MCF 10A (cell line): ENCODE measurements around the gene GPR176. TPM values are rescaled to one million over a fixed set of nuclear protein-coding genes. Genes with fewer than 3 reads are reported as not detected.

Experiments
- BruUV-seq: library from RNA; stranded (reverse); fragments of 400-500 nt; replicated peaks from 2 replicates; lab custom pipeline; 2021; lab: Mats Ljungman, UMichigan
- CTCF ChIA-PET: fragments of 300-600 bp; sonication (Branson Sonifier 250); formaldehyde crosslinking; extraction: SDS; loops from one replicate; lab custom pipeline; 2021; ENCODE audit warnings: antibody characterized with exemption, inconsistent platforms; lab: Yijun Ruan, JAX
- POLR2A ChIA-PET: fragments of 300-600, 350-650 bp; sonication (Branson Sonifier 250); formaldehyde crosslinking; extraction: SDS; loops from one replicate; lab custom pipeline; 2020; ENCODE audit warnings: antibody characterized with exemption, inconsistent platforms; lab: Yijun Ruan, JAX
- DNase-seq: peaks from one replicate; pipeline ENCODE4 v3.0.0-alpha.2; 2018; ENCODE audit not compliant: unreplicated experiment
- H3K27ac Mint-ChIP-seq: one replicate; pipeline ENCODE4 v1.8.0; 2022; ENCODE audit warnings: mild to moderate bottlenecking, low read depth, mixed read lengths; ENCODE audit not compliant: unreplicated experiment
- H3K27me3 Mint-ChIP-seq: one replicate; pipeline ENCODE4 v1.8.0; 2022; ENCODE audit warnings: mixed read lengths; ENCODE audit not compliant: insufficient read depth, unreplicated experiment
- H3K36me3 Mint-ChIP-seq: one replicate; pipeline ENCODE4 v1.8.0; 2022; ENCODE audit warnings: mild to moderate bottlenecking, moderate library complexity, mixed read lengths; ENCODE audit not compliant: insufficient read depth, unreplicated experiment
- H3K4me1 Mint-ChIP-seq: one replicate; pipeline ENCODE4 v1.8.0; 2022; ENCODE audit warnings: mixed read lengths; ENCODE audit not compliant: insufficient read depth, unreplicated experiment
- H3K4me3 Mint-ChIP-seq: one replicate; pipeline ENCODE4 v1.8.0; 2022; ENCODE audit warnings: mild to moderate bottlenecking, moderate library complexity, mixed read lengths; ENCODE audit not compliant: unreplicated experiment
- H3K9me3 Mint-ChIP-seq: one replicate; pipeline ENCODE4 v1.8.0; 2022; ENCODE audit warnings: mixed read lengths; ENCODE audit not compliant: unreplicated experiment
- CTCF ChIP-seq: fragments of 200-600 bp; IDR thresholded peaks from one replicate; pipeline ENCODE4 v1.8.0; 2022; ENCODE audit warnings: antibody characterized with exemption, mild to moderate bottlenecking; ENCODE audit not compliant: unreplicated experiment
- intact Hi-C: fragments of 100-400 bp; cut with micrococcal nuclease; formaldehyde crosslinking; loops from 2 replicates; pipeline ENCODE4 v1.14.1; 2022
- total RNA-seq: library from RNA; stranded (reverse); gene quantifications from 2 replicates; pipeline ENCODE4 v1.2.3, GENCODE V29; 2022

Gene GPR176
- total RNA-seq, 1 experiment from 2014 or later, result 1.8 TPM

- ChIA-PET CTCF (interaction anchor here (1.1 to 2.8 kb wide), 3 partner anchors 90 to 321 kb away, joined by 4 to 9 read pairs (median 4); no protein-coding TSS in a partner anchor), POLR2A (interaction anchor here (0.7 to 2.4 kb wide), 9 partner anchors 20 to 598 kb away, joined by 3 to 8 read pairs (median 3); partner anchors contain the start of gene EIF2AK4)
- DNase-seq, result peak; percentile 37
- H3K9me3 Mint-ChIP-seq, result no peaks in the 10 kb centered on the region
- peak overlapping the region; percentile 91 for H3K4me3 Mint-ChIP-seq
- H3K4me1 Mint-ChIP-seq, result peaks cover 15% of the 10 kb centered on the region
- BruUV-seq, result no TSS peak
- no peaks in the 10 kb centered on the region for H3K27me3 Mint-ChIP-seq
- TF ChIP-seq CTCF, result no peak
- intact Hi-C loops, result loop anchor here (2.0 to 10.0 kb wide), 3 partner anchors 187 to 491 kb away; no protein-coding TSS in a partner anchor
- peak overlapping the region; percentile 1 for H3K27ac Mint-ChIP-seq
- H3K36me3 Mint-ChIP-seq, result no peaks in the 10 kb centered on the region
These were observed 135.9 kb downstream of the GPR176 start for GRCh38 chr15:39784125-39784524.

- Mint-ChIP-seq H3K4me3 (peak overlapping the region; percentile 91), H3K27ac (peak overlapping the region; percentile 1), H3K36me3 (no peaks in the 10 kb centered on the region), H3K27me3 (no peaks in the 10 kb centered on the region), H3K4me1 (peaks cover 15% of the 10 kb centered on the region), H3K9me3 (no peaks in the 10 kb centered on the region)
- intact Hi-C loops, result loop anchor here (10.0 kb wide), 2 partner anchors 411 to 491 kb away; no protein-coding TSS in a partner anchor
- TSS peak; percentile 70 for BruUV-seq
- CTCF ChIA-PET, result interaction anchor here (0.6 to 2.8 kb wide), 5 partner anchors 27 to 1223 kb away, joined by 3 to 9 read pairs (median 3); no protein-coding TSS in a partner anchor
- DNase-seq, result peak; percentile 1
- TF ChIP-seq CTCF, result no peak
- POLR2A ChIA-PET, result interaction anchor here (0.6 to 2.4 kb wide), 18 partner anchors 11 to 597 kb away, joined by 3 to 20 read pairs (median 3); partner anchors contain the start of genes EIF2AK4 and SRP14
These were observed 136.7 kb downstream of the GPR176 start for GRCh38 chr15:39783244-39783820.

- Mint-ChIP-seq H3K9me3 (no peaks in the 10 kb centered on the region), H3K4me3 (peak within 1 kb of the TSS; percentile 91), H3K27ac (peak within 1 kb of the TSS; percentile 1), H3K27me3 (no peaks in the 10 kb centered on the region), H3K36me3 (no peaks in the 10 kb centered on the region), H3K4me1 (peaks cover 15% of the 10 kb centered on the region)
- peak; percentile 96 for DNase-seq
- POLR2A ChIA-PET, result interaction anchor here (0.6 to 2.4 kb wide), 21 partner anchors 10 to 594 kb away, joined by 3 to 20 read pairs (median 3); partner anchors contain the start of genes EIF2AK4 and SRP14
- intact Hi-C loops, result loop anchor here (10.0 kb wide), 2 partner anchors 412 to 492 kb away; no protein-coding TSS in a partner anchor
- no peak for TF ChIP-seq CTCF
- BruUV-seq, result no TSS peak
- CTCF ChIA-PET, result interaction anchor here (0.6 to 1.2 kb wide), 6 partner anchors 26 to 1222 kb away, joined by 3 to 4 read pairs (median 3); no protein-coding TSS in a partner anchor
These were observed 137.5 kb downstream of the GPR176 start, which contains the start of gene FSIP1 for GRCh38 chr15:39782441-39783138. FSIP1 (minus strand) TSS chr15:39782841; CDS start chr15:39776524, 6,317 bp downstream.

GRCh38 chr15:39781967-39782302 is 138.1 kb downstream of the GPR176 start:
- ChIA-PET CTCF (interaction anchor here (0.7 kb wide), 1 partner anchor 74 kb away, joined by 3 read pairs; no protein-coding TSS in a partner anchor), POLR2A (interaction anchor here (0.6 to 2.3 kb wide), 9 partner anchors 9 to 265 kb away, joined by 3 to 20 read pairs (median 3); partner anchors contain the start of genes EIF2AK4 and SRP14)
- DNase-seq, result no peak
- H3K36me3 Mint-ChIP-seq, result no peaks in the 10 kb centered on the region
- no peak overlapping the region for H3K27ac Mint-ChIP-seq
- peak overlapping the region; percentile 91 for H3K4me3 Mint-ChIP-seq
- no peaks in the 10 kb centered on the region for H3K9me3 Mint-ChIP-seq
- intact Hi-C loops, result loop anchor here (10.0 kb wide), 2 partner anchors 413 to 493 kb away; no protein-coding TSS in a partner anchor
- TF ChIP-seq CTCF, result no peak
- BruUV-seq, result no TSS peak
- H3K27me3 Mint-ChIP-seq, result no peaks in the 10 kb centered on the region
- H3K4me1 Mint-ChIP-seq, result peaks cover 15% of the 10 kb centered on the region
